GM21717 (cell line): Measurements from ENCODE around the gene EEPD1.

Experiments
- ATAC-seq: cut with Tn5 transposase; IDR thresholded peaks from one replicate; pipeline ENCODE4 v1.9.1; 2021; ENCODE audit warnings: mild to moderate bottlenecking, moderate library complexity; ENCODE audit not compliant: unreplicated experiment

Gene EEPD1

DNA sequence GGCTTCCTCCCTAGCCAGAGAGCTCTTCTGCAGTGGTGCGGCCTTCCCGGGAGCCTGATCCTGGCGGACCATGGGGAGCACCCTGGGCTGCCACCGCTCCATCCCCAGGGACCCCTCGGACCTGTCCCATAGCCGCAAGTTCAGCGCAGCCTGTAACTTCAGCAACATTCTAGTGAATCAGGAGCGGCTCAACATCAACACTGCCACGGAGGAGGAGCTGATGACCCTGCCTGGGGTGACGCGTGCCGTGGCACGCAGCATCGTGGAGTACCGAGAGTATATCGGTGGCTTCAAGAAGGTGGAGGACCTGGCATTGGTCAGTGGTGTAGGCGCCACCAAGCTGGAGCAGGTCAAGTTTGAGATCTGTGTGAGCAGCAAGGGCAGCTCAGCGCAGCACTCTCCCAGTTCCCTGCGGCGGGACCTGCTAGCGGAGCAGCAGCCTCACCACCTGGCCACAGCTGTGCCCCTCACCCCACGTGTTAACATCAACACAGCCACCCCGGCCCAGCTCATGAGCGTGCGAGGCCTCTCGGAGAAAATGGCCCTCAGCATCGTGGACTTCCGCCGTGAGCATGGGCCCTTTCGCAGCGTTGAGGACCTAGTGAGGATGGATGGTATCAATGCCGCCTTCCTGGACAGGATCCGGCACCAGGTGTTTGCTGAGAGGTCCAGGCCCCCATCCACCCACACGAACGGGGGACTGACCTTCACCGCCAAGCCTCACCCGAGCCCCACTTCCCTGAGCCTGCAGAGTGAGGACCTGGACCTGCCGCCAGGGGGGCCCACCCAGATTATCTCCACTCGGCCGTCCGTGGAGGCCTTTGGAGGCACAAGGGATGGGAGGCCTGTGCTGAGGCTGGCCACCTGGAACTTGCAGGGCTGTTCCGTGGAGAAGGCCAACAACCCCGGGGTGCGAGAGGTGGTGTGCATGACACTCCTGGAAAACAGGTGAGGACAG is 1.5 kb downstream of the EEPD1 start:
- no peak for ATAC-seq

DNA sequence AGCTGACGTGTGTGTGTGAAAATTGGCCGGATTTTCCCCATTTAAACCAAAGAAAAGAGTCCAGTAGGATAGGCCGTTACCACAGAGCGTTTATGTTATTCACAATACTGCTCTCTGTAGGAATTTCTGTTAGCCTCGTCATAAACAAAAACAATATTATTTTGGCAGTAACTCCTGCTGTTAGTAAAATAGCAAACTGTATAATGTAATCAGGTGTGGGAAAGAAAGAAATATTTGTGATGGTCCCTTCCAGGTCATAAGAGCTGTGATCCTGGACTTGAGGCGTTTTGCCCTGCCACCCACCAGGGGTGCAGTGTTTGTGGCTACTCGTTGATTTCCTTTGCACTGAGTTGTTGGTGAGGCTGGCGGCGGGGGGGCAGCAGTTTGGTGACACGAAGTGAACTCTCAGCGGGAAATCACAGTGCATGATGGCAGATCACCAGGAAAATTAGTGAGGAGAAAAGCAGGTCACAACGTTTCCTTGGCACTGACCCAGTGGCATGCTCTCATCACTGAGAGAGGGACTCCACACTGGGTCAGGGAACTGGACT is 2.8 kb downstream of the EEPD1 start:
- no peak for ATAC-seq

DNA sequence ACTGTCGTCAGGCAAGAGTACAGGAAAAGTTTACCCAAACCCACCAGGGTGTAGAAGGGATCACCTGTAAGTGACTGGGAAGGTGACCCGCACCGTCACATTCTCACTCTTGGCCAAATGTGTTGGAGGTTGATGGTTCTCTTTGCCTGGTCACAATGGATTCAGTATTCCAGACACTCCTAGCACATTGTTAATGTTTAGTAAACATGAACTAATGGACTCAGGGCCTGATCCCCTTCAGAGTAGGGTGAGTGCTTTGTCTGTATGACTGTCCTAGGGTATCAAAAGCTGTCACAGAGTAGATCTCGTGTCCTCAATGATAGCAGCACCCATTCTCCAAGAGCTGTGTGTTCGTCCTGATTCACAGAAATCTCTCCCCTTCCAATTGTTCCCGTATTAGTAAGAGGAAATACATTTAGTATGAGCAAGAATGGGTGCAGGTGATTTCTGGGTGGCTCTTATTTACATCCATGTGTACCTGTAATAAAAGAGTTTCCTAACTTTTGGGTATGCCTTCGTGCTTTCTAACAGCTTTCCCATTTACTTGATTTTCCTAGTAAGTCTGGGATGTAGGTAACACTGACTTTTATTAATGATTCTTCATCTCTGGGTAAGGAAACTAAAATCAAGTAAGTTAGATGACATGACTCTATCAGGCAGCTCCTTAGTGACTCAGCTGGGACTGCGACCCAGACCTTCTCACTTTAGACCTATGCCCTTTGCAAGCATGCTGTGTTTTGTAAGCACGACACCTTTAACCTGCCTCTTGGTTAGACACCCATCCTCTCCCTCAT is 4.7 kb downstream of the EEPD1 start:
- ATAC-seq = no peak

DNA sequence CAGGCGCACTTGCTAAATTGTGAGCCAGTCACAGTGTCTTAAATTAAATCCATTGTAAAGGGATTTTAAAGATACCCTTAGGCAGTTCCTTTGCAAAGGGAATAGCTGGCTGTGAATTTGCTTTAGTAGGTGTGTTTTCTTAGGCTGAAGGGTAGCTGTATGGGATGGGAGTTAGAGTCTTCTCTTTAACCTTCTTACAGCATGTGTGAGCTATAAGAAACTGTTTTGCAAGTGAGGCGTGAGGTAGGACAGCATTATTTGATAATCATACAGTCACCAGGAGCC is 5.2 kb downstream of the EEPD1 start:
- no peak for ATAC-seq

DNA sequence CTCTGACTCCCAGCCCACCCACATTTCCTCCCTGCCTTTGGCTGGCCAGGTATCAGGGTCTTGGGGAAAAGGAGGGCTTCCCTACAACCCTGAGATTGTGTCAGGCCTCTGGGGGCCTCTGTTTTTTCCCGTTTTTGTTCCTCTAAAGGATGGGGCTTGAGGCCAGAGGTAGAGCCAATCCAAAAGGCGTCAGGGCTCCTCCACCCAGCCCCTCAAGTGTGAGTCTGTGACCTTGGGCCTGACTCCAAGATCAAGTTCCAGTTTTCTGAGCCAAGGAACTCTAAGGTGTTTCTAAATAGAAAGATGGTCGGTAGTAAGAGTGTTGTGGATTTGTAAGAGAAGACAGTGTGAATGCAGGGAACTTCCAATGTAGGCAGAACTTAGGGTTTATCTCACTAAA is 6.6 kb downstream of the EEPD1 start:
- ATAC-seq = no peak

DNA sequence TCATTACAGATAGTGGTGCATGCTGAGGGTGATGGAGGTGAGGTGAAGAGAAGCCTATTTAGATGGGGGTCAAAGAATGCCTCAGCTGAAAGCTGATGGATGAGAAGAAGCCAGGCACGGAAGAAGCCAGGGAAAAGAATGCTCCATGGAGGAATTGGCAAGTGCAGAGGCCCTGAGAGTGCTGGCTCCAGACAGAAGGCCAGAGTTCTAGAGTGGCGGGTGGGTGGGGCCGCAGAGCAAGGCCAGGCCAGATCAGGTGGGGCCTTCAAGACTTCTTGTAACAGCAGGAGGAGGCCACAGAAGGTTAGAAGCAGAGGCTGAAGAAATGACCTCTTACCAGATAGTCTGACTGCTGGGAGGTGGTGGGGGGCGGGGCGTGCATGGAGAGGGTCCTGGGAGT is 7.3 kb downstream of the EEPD1 start:
- no peak for ATAC-seq

DNA sequence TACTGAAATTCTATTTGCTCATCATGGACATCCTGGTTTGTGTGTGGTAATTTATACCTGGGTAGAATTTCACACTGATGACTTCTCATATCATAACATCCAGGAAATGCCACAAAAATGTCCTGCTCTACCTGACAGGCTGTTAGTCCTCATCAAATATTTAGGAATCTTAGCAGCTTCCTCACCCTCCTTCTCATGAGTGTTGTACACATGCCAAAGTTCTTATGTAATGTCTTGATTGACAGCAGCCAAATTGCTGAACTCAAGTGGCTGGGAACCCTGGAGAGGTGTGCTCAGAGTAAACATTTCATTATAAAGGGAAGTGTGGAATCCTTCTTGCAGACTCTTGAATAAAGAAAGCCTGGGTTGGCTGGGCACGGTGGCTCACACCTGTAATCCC is 8.9 kb downstream of the EEPD1 start:
- ATAC-seq = no peak

DNA sequence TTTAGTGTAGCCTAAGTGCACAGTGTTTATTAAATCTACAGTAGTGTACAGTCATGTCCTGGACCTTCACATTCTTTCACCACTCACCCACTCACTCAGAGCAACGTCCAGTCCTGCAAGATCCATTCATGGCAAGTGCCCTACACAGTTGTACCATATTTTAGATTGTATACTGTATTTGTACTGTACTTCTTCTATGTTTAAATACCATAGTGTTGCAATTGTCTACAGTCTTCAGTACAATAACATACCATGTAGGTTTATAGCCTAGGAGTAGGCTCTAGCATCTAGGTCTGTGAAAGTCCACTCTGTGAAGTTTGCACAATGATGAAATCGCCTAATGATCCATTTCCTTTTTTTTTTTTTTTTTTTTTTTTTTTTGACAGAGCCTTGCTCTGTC is 12.0 kb downstream of the EEPD1 start:
- no peak for ATAC-seq

DNA sequence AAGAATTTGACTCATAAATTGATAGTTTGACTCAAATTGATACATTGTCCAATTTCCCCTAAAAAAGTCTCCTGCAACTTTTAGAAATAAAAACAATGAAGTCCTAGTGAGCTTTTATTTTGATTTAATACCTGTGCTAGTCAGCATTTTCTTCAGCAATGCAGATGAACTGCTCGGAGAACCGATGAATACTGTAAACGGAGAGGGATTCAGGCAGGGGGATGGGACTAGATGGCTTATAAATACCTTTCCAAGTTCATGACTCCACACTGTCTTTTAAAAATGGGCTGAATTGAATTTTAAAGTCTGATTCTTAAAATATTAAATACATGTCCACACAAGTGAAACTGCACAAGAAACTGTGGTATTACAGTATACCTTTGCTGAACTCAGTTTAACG is 12.7 kb downstream of the EEPD1 start:
- no peak for ATAC-seq

DNA sequence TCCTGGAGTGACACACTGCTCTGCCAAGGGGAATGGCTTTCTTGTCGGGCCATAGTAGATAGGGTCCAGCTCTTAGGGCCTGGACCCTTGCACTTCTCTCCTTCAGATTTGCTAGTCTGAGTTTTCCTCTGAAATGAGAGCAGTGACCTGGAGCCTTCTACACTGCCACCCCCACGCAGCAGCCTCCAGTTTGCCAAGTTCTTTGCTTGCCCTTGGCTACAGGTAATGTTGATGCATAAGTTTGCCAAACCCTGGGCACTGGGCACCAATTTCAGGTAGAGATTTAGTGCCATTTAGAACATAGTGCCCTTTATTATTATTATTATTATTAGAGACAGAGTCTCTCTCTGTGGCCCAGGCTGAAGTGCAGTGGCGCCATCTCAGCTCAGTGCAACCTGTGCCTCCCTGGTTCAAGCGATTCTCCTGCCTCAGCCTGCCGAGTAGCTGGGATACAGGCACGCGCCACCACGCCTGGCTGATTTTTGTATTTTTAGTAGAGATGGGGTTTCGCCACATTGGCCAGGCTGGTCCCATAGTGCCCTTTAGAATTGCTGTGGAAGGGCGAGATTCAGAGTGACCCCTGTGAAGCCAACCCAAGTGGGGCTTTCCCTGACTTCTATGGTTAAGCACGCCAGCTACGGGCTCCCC is 14.5 kb downstream of the EEPD1 start:
- ATAC-seq = no peak

DNA sequence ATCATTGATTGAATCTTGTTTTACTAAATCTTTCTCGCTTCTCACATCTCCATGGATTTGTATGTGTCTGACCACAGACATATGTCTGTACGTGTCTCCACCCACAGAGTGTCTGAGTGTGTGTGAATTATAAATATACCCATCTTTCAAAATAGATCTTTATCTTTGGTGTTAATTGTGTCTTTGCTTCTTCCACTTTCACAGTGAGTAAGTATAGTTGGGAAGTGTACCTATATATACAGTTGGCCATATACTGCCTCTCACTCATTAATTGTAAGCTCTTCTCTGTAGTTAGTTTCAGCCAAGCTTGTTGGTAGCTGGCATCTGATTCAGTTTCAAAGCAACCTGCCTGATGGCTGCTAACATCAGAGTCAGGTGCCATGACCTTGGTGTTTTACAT is 18.4 kb downstream of the EEPD1 start:
- peak; percentile 64 for ATAC-seq

DNA sequence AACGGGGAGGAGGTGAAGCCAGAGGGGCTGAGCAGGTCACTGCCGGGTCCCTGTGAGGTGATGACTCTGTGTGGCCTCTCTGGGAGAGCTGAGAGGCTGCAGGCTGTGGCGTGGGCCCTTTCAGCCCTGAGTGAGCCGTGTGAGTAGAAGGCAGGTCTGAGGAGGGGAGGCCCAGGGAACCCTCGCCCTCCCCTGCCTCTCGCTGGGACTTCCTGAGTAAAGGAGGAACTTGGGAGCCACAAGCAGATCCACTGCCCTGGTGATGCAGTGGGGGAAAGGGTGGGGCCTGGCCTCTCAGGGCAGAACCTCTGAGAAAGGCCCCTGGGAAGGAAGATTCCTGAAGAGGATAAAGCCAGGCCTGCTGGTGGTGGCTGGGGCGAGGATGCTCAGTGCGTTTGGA is 22.8 kb downstream of the EEPD1 start:
- ATAC-seq = no peak

DNA sequence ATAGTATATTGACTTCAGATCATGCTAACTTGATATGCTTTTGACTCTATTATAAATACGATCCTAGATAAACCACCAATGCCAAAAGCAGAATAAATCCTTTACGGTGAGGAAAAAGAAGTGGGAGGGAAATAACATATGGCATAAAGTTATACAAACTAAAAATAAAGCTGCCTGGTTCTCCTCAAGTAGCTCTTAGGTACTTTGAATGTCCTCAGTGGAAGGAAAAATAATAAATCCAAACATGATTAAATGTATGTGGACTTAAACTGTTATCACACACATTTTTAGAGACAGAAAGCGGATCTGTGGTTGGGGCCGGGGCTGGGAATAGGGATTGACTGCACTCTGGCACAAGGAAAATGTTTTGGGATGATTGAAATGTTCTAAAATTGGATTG is 23.6 kb downstream of the EEPD1 start:
- no peak for ATAC-seq

DNA sequence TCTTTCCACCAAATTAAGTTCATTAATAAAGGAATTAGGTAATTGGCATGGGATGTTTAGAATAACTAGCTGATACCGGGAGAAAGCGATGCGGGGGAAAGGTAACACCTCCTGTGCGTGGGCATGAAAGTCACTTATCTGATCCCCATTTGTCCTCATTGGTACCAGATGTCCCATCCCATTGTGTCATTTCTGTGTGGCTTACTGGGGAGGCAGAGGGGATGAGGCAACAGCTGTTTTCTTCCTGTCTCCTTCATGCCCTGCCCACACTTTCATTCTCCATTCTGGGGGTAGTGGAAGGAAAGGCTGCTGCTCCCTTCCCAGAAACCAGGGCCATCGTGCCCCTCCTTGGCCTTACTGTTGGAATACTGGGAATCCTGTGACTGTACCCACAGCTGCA is 27.1 kb downstream of the EEPD1 start:
- no peak for ATAC-seq

DNA sequence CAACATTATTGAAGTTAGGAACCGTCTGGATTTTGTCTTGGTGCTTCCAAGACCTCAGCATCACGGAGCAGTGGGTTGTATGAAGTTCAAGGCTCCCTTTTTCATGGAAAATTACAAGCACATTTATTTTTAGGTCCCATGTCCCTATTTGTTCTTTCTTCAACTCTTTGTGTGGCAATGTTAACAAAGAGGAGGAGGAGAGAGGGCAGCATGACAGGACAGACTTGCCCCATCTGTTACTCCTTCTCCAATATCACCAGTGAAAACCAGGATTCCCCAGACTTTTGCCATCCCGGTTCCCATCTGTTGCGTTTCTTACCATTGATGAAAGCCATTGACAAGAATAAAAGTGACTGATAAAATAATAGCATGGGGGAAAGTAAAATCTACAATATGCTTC is 28.6 kb downstream of the EEPD1 start:
- no peak for ATAC-seq

DNA sequence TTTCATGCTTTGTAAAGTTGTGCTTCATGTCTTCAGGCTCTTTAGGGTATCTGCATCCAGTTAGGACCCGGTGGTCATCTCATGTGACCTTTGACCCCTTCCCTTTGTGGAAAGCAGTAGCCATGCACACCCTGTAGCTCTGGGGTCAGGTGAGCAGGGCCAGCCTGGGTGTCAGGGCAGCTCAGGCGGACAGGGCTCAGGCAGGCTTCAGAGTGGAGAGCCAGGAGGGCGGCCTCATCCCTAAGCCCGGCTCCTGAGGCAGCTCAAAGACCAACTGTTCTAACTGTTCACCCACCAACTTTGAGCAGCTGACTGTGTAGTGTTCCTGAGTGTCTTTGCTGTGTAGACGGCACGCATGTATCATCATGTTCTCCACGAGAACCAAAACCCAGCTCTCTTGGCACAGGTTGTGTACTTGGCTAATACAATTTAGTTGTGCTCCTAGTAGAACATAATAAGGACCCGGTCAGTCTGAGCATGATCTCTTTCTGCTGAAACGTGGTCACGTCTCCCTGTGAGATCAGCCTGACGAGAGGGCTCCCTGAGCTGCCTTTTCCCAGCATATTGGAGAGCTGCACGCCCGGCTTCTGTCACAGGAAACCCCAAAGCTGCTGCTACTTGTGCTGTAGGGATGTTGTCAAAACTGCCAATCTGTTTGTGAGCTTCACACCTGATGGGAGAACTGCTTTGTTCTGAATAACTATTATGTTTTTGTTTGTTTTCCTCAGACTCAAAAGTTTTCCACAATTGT is 30.0 kb downstream of the EEPD1 start:
- ATAC-seq = no peak

DNA sequence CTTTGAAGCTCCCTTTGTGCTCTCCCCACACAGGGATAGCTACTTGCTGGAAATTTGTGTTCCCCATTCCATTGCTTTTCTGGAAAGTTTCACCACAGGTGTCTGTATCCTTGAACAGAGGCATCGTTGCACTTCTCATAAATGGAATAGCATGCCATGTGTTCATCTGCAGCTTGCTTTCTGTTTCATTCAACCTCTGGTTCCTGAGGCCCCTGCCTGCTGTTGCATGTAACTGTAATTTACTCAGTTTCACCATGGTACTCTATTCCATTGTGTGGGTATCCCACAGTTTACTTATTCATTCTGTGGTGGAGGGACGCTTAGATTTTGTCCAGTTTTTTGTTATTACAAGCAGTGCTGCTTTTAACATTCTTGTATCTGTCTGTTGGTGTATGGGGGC is 32.0 kb downstream of the EEPD1 start:
- peak; percentile 59 for ATAC-seq

DNA sequence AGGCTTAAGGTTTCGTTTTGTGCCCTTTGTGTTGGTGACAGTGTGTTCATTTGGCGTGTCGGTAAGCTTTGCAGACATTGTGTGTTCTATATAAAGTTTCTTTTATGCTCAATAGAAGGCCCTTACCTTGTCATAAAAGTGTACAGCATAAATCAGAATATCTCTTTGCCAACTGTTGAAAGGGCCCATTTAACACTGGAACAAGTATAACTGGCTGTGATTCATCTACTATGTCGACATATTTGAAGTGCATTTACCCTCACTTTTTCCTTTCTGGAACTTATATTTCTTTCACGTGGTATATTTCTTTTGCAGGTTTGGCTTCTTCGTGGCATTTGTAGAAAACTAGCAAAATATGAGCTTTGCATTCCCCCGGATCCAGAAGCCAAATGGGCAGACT is 32.7 kb downstream of the EEPD1 start:
- ATAC-seq = no peak

DNA sequence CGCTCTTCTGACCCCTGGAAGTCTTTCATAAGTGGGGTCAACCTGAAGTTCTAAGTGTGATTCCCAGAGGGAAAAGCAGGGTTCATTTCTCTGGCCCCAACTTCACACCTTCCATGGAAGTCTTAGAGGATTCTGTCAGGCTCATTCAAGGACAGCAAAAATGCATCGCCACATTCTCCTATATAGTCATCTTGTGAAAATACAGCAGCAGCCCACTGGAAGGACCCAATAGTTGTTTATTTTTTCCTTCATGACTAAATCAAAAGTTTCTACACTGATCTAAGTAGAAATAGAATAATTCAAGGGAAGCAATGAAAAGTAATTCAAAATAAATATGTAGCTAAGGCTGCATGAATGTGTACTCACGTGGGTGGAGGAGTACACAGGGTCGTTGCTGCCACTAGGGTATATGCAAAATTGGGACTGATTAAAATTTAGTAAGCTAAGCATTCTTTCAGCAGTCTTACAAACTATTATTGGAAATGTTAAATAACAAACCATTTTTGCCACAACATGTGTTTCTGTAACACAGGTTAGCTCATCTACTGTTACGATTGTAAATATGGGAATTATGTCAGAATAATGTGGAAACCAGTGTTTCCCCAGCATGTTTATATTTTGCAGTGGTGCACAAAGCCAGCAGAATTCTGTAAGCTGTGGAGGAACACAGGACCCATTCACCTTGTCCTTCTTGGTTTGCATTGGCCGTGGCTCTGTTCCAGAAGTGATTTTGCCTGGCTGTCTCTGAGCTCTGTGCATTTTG is 33.5 kb downstream of the EEPD1 start:
- ATAC-seq = no peak

DNA sequence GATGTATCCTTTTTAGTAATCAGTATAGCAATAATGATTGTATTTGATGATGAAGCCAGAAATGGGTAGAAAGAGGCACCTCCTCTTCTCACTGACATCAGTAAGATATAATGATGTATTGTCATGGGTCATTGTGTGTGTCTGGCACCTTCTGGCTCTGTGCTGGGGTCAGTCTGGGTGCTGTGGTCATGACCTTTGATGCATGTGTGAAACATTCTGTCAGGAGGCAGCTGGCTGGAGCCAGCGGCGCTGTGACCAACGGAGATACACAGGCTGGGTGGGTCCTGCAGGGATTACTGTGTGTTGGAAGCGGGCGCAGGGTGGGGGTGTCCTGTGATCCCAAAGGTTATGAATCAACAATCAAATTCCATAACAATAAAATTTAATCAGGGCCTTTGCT is 35.2 kb downstream of the EEPD1 start:
- ATAC-seq = no peak
